HG03135 (cell line): Measurements from ENCODE around the gene KCTD11.
A peak's percentile ranks its signal among the peaks of the same experiment; 100 is the strongest.

Experiments
- ATAC-seq: cut with Tn5 transposase; IDR thresholded peaks from one replicate; pipeline ENCODE4 v1.9.1; 2021; ENCODE audit warnings: mild to moderate bottlenecking, moderate library complexity; ENCODE audit not compliant: unreplicated experiment

KCTD11 gene

DNA sequence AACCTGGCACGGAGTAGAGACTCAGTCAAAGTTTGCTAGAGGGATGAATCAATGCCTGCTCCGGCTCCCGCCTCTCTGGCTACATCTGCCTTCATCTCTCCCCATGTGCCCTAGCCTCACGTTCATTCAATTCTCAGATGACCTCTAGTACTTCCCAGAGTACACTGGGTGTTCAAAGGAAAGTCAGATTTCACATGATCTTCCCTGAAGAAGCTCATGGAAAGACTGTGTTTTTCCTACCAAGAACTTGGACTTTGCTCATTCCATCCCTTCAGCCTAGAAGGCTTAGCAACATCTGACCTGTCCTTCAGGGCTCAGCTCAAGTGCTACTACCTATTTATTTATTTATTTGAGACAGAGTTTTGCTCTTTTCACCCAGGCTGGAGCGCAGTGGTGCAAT, 17.9 kb downstream of the KCTD11 start:
- ATAC-seq, result no peak

DNA sequence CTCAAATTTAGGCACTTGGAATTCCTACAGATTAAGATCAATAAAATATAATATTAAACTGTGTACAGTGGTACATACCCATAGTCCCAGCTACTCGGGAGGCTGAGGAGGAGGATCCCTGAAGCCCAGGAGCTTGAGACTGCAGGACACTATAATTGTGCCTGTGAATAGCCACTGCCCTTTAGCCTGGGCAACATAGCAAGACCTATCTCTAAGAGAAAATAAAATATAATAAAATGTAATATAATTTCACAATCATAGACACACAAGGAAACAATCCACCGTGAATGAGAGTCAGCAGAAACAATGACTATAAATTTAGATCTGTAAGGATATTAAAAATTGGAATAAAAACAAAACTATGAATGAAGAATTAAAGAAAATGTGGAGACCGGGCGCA, 18.9 kb downstream of the KCTD11 start:
- no peak for ATAC-seq

DNA sequence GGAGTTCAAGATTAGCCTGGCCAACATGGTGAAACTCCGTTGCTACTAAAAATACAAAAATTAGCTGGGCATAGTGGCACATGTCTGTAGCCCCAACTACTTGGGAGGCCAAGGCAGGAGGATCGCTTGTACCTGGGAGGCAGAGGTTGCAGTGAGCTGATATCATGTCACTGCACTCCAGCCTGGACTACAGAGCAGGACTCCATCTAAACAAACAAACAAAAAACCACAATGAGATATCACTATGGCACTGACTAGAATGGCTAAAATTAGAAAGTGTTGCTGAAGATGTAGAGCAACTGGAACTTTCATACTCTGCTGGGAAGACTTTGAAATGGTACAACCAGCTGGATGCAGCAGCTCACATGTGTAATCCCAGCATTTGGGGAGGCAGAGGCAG, 22.4 kb downstream of the KCTD11 start:
- no peak for ATAC-seq

DNA sequence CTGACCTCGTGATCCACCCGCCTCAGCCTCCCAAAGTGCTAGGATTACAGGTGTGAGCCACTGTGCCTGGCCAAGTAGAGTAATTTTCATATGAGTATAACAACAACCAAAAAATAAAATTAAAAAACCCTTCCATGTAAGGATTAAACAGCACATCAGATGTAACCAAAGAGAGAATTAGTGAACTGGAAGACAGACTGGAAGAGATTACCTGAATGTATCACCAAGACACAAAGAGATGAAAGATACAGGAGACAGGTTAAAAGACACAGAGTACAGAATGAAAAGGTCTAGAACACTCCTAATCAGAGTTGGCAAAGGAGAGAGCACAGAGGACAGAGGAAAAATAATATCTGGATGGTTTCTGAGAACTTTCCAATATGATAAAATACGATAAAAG, 27.2 kb downstream of the KCTD11 start:
- no peak for ATAC-seq

DNA sequence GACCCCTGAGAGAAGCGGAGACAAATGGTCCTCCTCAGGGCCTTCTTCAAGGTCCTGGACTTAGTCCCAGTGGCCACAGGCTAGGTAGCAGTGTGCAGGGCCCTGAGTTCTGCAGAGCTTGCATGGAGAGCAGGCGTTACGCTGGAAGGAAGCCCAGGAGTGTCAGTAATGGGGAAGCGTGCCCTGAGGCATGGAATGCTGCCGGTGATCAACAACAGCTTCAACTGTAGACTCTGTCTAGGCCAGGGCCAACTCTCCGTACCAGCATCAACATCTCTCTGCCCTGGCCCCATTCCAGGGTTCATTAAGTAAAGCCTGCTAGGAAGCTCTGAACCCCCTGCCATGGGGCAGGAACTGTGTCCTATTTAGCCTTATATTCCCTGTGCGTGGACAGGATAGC, 28.4 kb downstream of the KCTD11 start:
- no peak for ATAC-seq

DNA sequence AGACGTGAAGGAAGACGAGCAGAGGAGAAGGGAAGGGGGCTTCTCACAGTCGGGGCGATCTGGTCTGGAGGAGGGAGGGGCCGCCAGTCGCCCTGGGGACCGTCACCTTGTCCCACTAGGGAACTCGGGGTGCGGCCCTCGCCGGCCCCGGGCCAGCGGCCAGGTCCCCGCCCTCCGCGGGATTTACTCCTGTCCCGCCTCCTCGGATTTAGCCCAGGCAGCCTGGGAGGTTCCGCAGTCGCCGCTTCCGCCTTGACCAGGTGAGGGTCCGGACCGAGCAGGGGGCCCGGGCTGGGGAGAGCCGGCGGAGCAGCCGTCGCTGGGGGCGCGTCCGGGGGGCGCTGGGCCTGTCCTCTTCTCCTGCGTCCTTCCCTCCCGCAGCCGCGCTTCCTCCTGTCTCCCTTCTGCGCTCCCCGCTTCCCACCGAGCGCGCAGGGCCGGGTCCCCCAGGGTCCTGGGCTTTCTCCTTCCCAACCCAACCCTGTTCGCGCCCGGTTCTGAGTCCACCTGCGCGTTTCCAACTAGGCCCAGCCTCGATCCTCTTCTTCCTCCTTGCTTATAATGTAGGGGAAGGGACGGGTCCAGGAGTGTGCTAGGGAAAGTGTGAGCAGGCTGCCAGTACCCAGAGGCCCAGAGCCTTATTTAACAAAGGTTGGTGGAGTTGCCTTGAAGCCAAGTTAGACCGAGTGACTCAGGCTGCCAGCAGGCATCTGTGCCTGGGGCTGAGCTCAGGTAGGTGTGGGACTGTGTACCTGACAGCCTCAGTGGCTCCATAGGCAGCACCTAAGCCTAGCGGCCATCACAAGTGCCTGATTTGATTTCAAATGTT, 29.1 kb downstream of the KCTD11 start, which contains the start of gene TNK1:
Gene TNK1 (plus strand): TSS at position 235 of the 829 bp plus-strand sequence. CDS start 1,838 bp downstream, outside the sequence.
- no peak for ATAC-seq

DNA sequence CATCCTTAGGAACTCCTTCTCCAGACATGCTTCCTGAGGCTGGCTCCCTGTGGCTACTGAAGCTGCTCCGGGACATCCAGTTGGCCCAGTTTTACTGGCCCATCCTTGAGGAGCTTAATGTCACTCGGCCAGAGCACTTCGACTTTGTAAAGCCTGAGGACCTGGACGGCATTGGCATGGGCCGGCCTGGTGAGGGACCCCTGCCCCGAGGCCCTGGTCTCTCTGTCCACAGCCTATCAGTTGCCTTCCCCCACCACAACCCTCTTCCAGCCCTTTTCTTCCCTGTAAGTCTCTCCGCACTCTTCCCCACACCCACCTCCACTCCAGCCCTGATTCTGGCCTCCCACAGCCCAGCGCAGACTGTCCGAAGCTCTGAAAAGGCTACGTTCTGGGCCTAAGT, 30.9 kb downstream of the KCTD11 start:
- ATAC-seq, result no peak

DNA sequence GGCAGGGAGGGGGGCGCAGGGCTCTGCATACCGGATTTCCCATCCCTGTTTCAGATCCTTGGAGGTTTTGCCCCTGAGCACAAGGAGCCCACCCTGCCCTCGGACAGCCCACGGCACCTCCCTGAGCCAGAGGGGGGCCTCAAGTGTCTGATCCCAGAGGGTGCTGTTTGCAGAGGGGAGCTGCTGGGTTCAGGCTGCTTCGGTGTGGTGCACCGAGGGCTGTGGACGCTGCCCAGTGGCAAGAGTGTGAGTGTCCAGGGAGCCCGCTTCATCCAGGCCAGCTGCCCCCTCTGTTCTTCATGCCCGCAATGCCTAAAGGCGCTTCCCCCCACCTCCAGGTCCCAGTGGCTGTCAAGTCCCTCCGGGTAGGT, 31.4 kb downstream of the KCTD11 start:
- ATAC-seq, result no peak

DNA sequence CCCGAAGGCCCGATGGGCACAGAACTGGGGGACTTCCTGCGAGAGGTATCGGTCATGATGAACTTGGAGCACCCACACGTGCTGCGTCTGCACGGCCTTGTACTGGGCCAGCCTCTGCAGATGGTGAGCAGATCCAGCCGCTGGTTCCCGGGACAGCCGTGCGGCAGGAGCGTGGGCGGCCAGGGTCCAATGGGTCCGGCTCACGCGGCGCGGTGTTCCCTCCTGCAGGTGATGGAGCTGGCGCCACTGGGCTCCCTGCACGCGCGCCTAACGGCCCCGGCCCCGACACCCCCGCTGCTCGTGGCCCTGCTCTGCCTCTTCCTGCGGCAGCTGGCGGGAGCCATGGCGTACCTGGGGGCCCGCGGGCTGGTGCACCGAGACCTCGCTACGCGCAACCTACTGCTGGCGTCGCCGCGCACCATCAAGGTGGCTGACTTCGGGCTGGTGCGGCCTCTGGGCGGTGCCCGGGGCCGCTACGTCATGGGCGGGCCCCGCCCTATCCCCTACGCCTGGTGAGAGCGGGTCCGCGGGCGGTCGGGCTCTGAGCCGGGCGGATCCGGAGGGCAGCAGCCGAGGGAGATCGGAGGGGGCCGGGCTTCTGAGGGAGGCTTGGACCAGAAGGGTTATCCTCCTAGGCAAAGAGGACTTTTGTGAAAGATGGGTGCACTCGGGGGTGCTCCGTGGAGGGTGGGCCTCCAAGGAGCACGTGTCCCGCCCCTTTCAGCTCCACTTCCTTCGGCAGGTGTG, 32.0 kb downstream of the KCTD11 start:
- peak; percentile 68 for ATAC-seq

DNA sequence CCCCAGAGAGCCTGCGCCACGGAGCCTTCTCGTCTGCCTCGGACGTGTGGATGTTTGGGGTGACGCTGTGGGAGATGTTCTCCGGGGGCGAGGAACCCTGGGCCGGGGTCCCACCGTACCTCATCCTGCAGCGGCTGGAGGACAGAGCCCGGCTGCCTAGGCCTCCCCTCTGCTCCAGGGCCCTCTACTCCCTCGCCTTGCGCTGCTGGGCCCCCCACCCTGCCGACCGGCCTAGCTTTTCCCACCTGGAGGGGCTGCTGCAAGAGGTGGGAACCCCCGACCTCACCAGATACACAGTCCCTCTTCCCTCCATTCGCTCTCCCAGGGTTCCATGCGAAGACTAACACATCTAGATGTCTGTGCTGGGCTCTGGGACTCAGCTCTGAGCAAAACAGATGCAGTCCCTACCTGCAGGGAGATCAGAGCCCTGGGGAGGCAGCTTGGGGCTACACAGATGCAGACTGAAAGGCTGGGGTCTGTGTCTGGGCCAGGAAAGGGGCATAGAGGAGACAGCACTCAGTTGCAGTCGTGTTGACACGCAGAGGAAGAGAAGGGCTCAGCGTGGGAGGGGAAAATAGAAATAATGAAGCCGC, 32.6 kb downstream of the KCTD11 start:
- no peak for ATAC-seq

DNA sequence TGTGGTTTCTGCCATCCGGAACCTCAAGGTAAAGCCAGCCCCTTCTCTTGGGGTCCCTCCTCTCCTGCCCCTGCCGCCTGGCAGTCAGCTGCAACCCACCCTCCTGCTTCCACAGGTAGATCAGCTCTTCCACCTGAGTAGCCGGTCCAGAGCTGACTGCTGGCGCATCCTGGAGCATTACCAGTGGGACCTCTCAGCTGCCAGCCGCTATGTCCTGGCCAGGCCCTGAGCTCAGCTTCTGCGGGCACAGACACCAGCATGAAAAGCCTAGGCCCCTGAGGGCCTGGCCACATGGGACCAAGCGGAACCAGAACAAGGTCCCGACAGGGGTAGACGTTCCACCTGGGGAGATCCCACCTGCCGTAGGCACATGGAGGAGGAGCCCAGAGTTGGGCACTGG, 36.9 kb downstream of the KCTD11 start:
- no peak for ATAC-seq

DNA sequence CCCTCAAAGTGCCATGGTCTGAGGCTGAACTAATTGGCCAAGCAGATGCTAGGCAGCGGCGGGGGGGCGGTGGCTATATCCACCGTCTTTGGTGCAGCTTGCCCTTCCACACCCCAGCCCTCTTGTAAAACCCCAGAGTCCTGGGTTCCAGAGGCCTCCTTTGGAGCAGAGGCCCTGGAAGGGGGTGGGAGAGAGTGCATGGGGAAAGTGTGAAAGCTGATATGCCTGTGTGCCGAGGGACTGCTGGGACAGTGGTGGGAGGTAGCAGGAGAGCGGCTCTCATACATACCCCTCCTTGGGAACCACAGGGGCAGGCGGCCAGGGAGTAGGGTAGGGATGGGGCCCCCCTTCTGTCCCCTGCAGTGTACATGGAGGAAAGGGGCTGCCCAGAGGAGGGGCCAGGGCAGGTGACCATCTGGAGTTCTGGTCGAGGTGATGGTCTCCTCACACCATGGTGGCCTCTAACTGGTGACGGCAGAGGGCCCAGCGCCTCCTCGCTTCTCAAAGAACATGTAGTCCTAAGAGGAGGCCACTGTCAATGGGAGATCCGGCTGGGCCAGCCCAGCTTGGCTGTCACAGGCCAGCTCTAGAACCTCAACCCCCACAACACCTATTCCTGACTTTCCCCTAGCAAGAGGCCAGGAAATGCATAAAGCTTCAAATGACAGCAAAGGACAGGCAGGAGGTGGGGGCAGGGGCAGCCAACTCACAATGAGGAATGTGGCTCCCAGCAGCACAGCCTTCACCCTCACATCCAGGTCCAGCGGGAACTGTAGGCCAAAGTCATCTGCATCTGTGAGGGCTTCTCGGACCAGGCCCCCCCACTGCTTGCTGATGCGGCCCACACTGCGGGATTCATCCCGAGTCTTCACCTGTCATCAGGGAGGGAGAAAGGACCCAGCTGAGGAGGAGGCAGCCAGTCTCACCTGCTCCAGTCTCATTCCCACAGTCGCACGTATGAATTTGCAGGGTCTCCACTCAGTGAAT, 38.3 kb downstream of the KCTD11 start:
- no peak for ATAC-seq

DNA sequence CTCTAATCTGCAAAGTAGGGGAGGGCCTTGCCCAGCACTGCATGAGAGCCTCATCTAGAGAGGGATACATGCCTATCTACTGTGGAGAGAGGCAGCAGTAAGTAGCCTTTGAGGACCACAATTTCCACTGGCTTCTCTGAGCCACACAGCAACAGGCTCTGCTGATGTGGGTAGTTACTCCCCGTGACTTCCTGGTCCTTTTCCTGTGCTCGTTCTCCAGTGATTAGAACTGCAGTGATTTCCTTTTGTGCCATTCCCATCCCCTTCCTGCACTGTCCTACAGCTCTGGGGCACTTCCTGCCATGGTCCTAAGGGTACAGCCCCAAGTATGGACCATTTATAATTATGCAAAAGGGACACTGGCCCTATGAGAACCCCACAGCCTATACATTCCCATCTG, 39.3 kb downstream of the KCTD11 start:
- no peak for ATAC-seq

DNA sequence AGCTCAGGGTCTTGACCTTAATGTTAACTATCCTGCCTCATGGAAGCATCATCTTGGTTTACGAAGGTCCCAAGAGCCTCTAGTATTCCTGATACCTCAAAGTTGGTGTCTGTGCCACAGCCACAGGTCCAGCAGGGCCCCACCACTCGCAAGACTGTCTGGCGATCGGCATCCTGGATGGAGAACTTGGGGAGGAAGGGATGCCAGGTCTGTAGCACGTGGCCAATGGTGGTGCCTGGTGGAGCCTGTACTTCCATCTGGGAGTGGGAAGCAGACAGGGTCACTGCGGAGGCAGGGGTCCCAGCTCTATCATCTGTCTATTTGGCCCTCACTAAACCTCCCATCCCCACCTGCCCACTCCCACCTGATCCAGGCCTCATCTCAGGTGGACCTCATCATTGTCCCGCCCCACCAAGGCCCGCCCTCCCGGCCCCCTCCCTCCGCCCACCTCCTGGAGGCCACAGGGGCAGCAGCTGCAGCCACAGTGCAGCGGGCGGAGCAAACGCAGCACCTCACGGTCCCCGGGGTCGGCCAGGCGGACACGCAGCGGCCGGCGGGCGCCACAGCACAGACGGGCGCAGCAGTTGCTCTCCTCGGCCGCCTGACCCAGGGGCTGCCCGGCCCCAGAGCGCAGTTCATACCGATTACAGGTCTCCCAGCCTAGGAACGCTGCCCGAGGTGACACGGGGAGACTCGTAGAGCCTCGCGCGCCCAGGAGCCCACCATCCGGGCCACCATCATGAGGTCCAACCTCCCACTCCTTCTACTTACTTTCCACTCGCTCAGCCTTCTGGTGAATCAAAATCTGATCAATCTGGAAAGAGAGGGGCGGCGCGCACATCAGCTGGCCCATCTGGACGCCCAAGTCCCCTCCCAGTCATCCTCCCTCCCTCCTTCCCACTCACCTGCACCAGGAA, 41.0 kb downstream of the KCTD11 start:
- ATAC-seq, result no peak

DNA sequence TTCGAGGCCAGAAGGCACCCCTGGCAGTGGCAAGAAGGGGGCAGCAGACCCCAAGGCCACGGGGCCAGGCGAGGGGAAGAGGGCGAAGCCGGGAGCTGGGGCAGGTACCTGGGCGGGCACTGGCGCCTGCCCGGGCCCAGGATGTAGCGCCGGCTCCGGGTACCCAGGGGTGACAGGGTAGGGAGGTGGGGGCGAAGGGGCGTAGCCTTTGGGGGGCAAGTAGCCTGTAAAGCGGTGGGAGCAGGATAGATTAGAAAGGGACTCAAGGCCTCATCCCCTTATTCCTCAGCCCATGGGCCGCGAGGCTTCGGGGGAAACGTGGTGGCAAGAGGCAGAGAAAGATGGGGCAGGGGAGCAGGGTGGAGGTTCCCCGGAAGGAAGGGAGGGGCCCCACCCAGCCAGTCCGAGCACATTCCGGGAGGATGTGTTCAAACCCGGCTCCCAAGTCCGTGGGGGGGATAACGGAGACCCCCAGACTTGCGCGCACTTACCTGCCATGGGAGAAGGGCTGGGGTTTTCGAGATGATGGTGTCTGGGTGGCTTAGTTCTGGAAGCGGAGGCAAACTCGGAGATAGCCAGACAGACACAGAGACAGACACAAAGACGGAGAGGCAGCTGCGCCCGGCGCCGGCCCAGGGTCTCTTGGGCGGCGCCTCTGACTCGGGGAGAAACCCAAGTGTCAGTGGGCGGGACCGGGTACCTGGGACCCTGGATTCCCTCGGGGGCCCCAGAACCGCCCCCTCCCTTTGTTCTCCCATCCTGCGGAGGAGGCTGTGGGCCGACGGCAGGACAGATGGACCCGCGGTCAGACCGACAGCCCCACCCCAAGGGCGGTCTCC, 41.9 kb downstream of the KCTD11 start:
- ATAC-seq, result peak; percentile 39

DNA sequence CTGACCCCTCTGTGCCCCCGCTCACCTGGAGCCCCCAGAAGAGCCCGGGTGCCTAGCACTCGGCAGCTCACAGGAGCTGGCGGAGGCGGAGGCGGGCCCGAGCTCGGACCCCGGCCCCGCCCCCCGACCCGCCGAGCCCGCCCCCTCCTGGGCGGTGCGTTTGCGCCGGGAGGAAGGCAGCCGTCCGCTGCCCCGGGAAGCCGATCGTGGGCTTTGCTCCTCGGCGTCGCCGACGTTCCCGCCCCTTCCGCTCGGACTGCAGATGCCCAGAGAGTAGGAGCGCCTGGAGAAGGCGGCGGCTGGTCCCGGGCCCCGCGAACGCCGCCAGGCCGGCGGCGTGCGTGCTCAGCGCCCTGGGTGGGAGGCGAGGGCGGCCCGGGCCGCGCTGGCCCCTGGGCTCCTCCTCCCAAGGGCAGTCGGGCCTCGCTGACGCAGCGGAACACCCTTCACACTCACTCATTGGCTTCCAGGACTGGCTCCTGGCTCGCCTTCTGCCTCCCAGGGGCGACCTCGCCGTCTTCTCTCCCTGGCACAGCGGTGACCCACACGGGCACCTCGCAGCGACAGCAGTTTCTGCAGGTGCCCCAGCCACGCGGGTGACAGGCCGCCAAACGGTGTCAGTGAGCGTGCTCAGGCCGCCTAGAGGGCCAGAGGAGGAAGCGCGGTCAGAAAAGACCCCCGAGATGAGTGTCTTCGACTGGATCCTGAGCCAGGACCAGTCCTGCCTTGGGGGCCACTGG, 42.7 kb downstream of the KCTD11 start, which contains the start of gene PLSCR3:
Gene PLSCR3 (minus strand): TSS at position 74 of the 740 bp plus-strand sequence. CDS start 415 bp downstream, outside the sequence.
- peak; percentile 77 for ATAC-seq

DNA sequence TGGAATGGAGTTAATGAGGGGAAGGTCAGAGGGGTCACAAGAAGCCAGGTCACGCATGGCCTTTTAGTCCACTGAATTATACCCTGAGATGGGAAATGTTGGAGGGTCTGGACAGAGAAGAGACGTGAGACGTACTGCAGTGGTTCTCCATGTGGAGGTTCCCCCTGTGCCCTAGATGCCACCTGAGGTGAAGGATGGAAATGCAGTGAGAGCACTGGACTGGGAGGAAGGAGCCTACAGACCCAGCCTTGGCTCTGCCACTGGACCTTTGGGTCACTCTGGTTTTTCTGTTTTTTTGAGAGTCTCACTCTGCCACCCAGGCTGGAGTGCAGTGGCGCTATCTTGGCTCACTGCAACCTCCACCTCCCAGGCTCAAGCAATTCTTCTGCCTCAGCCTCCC, 44.2 kb downstream of the KCTD11 start:
- no peak for ATAC-seq

DNA sequence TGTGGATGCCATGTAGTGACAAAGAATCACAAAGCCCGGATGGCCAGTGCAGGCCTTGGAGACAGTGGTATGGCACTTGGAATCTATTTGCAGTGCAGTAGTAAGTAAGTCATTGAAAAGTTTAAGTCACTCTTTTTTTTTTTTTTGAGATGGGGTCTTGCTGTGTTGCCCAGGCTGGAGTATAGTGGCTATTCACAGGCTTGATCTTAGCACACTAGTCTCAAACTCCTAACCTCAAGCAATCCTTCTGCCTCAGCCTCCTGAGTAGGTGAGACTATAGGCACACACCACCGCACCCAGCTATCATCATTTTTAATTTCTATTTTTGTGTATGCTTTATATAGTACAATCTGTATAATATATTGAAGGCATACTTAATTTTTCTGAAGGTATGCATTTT, 46.6 kb downstream of the KCTD11 start:
- no peak for ATAC-seq
